A549 treated with GW870086 at 1 μM for 4 hours (cell line): Measurements from ENCODE around the gene INCA1. TPM values are rescaled to one million over a fixed set of nuclear protein-coding genes. Genes with fewer than 3 reads are reported as not detected.

Experiments
- total RNA-seq: library from RNA; stranded (reverse); fragments of 200-300 nt; extraction: Qiagen RNA extraction; gene quantifications from 5 replicates; pipeline ENCODE4 v1.2.3, GENCODE V29; 2022; ENCODE audit warnings: low read depth

Gene INCA1
- 1.1 to 1.9 TPM (median 1.6 TPM) in 5 replicates for total RNA-seq

GRCh38 chr17:4997302-4998026 lies at the start of gene INCA1, which contains the start of gene KIF1C:
Gene INCA1, minus strand, starts transcription at chr17:4997522. Its CDS starts 3,085 bp downstream, at chr17:4994437.
Gene KIF1C, plus strand, starts transcription at chr17:4997950. Its CDS starts 2,297 bp downstream, at chr17:5000247.

GRCh38 chr17:5035315-5035714 lies 38.0 kb upstream of the INCA1 start, which contains the start of gene SLC52A1:
Gene SLC52A1, minus strand, starts transcription at chr17:5035426. Its CDS starts 820 bp downstream, at chr17:5034606.

GRCh38 chr17:4986951-4987766 lies 10.2 kb downstream of the INCA1 start, which contains the start of gene CAMTA2:
Gene CAMTA2, minus strand, starts transcription at chr17:4987675. Its CDS starts 1,453 bp downstream, at chr17:4986222.

GRCh38 chr17:4967539-4968485 lies 29.5 kb downstream of the INCA1 start, which contains the start of gene SPAG7:
Gene SPAG7, minus strand, starts transcription at chr17:4967817. Its CDS starts 13 bp downstream, at chr17:4967804.

GRCh38 chr17:4950746-4951204 lies 46.5 kb downstream of the INCA1 start, which contains the start of gene ENO3:
Gene ENO3, plus strand, starts transcription at chr17:4951119. Its CDS starts 711 bp downstream, at chr17:4951830.

GRCh38 chr17:4948166-4948930 lies 49.0 kb downstream of the INCA1 start, which contains the start of gene PFN1:
Gene PFN1, minus strand, starts transcription at chr17:4948530. Its CDS starts 136 bp downstream, at chr17:4948394.

GRCh38 chr17:4939796-4940554 lies 57.3 kb downstream of the INCA1 start, which contains the start of the genes RNF167 and SLC25A11:
Gene RNF167, plus strand, starts transcription at chr17:4940268. Its CDS starts 642 bp downstream, at chr17:4940910.
Gene SLC25A11, minus strand, starts transcription at chr17:4940046. Its CDS starts 136 bp downstream, at chr17:4939910.

Other genes with a start within 250 kb of the INCA1 start
- gene TM4SF5, start 225.6 kb downstream of the INCA1 start, total RNA-seq, result 0.40 to 1.3 TPM (median 0.70 TPM) in 5 replicates
- gene VMO1, start 211.2 kb downstream of the INCA1 start, total RNA-seq, result 0.78 to 1.4 TPM (median 0.85 TPM) in 5 replicates
- gene GLTPD2, start 208.6 kb downstream of the INCA1 start, total RNA-seq, result not detected in 5 replicates
- gene PSMB6, start 201.4 kb downstream of the INCA1 start, total RNA-seq, result 459 to 505 TPM (median 496 TPM) in 5 replicates
- 20.8 to 27.3 TPM (median 25.4 TPM) in 5 replicates for gene PLD2, start 190.4 kb downstream of the INCA1 start, total RNA-seq
- 46.7 to 62.8 TPM (median 57.8 TPM) in 5 replicates for gene MINK1, start 164.2 kb downstream of the INCA1 start, total RNA-seq
- 0.18 to 0.49 TPM (median 0.34 TPM) in 5 replicates for gene C17orf107, start 98.0 kb downstream of the INCA1 start, total RNA-seq
- gene CHRNE, start 94.4 kb downstream of the INCA1 start, total RNA-seq, result 0.07 to 0.17 TPM in 2 of 5 replicates, not detected in the others
- gene GP1BA, start 65.2 kb downstream of the INCA1 start, total RNA-seq, result not detected in 5 replicates
- 50.9 to 71.7 TPM (median 70.1 TPM) in 5 replicates for gene SLC25A11, start 57.5 kb downstream of the INCA1 start, total RNA-seq
- gene RNF167, start 57.3 kb downstream of the INCA1 start, total RNA-seq, result 94.8 to 138 TPM (median 119 TPM) in 5 replicates
- 2,657 to 2,903 TPM (median 2,762 TPM) in 5 replicates for gene PFN1, start 49.0 kb downstream of the INCA1 start, total RNA-seq
- gene ENO3, start 46.4 kb downstream of the INCA1 start, total RNA-seq, result 44.1 to 52.1 TPM (median 45.5 TPM) in 5 replicates
- 67.2 to 82.1 TPM (median 69.6 TPM) in 5 replicates for gene SPAG7, start 29.7 kb downstream of the INCA1 start, total RNA-seq
- gene CAMTA2, start 9.8 kb downstream of the INCA1 start, total RNA-seq, result 28.3 to 35.1 TPM (median 32.7 TPM) in 5 replicates
- 96.7 to 125 TPM (median 115 TPM) in 5 replicates for gene KIF1C, start 428 bp upstream of the INCA1 start, total RNA-seq
- 0.42 to 1.0 TPM (median 0.70 TPM) in 5 replicates for gene SLC52A1, start 37.9 kb upstream of the INCA1 start, total RNA-seq
- 0.69 to 1.3 TPM (median 1.0 TPM) in 5 replicates for gene ZFP3, start 80.9 kb upstream of the INCA1 start, total RNA-seq
- gene ZNF232, start 114.4 kb upstream of the INCA1 start, total RNA-seq, result 3.5 to 4.6 TPM (median 4.2 TPM) in 5 replicates
- 0.02 to 0.05 TPM (median 0.02 TPM) in 3 of 5 replicates, not detected in the others for gene USP6, start 118.5 kb upstream of the INCA1 start, total RNA-seq
- 0.99 to 1.7 TPM (median 1.5 TPM) in 5 replicates for gene ZNF594, start 194.3 kb upstream of the INCA1 start, total RNA-seq
- gene SCIMP, start 237.3 kb upstream of the INCA1 start, total RNA-seq, result not detected in 5 replicates